Liver (tissue), 9 donors: ENCODE data around the gene CGNL1. TPM values are rescaled to one million over a fixed set of nuclear protein-coding genes. Genes with fewer than 3 reads are reported as not detected.

Source experiments
- DNase-seq: peaks from one replicate; pipeline ENCODE4 v3.0.0-alpha.2; 2017; ENCODE audit warnings: low spot score
- H3K27ac ChIP-seq, 2 donors: one replicate each; pipeline ENCODE4 v1.7.0; 2013; ENCODE audit warnings: inconsistent platforms in 2 of 2, low read length in 2 of 2, control low read depth in 1 of 2, low read depth in 1 of 2, mild to moderate bottlenecking in 1 of 2
- H3K27me3 ChIP-seq, 4 donors: one replicate each; pipeline versions ENCODE4 v1.6.1 to v1.7.0; 2013; ENCODE audit warnings: low read length in 3 of 4, inconsistent platforms in 1 of 4, mild to moderate bottlenecking in 1 of 4, moderate library complexity in 1 of 4; ENCODE audit not compliant: control insufficient read depth in 4 of 4, insufficient read depth in 4 of 4
- H3K36me3 ChIP-seq, 4 donors: one replicate each; pipeline versions ENCODE4 v1.6.1 to v1.7.0; 2013; ENCODE audit warnings: low read length in 3 of 4, mild to moderate bottlenecking in 3 of 4, low read depth in 1 of 4, moderate library complexity in 1 of 4; ENCODE audit not compliant: control insufficient read depth in 4 of 4, insufficient read depth in 3 of 4
- H3K4me1 ChIP-seq, 4 donors: one replicate each; pipeline versions ENCODE4 v1.6.1 to v1.7.0; 2013; ENCODE audit warnings: low read length in 3 of 4, mild to moderate bottlenecking in 3 of 4, moderate library complexity in 1 of 4; ENCODE audit not compliant: control insufficient read depth in 4 of 4, insufficient read depth in 4 of 4
- H3K4me3 ChIP-seq, 3 donors: one replicate each; pipeline versions ENCODE4 v1.6.1 to v1.7.0; 2013; ENCODE audit warnings: low read length in 3 of 3, control low read depth in 1 of 3, low read depth in 1 of 3, mild to moderate bottlenecking in 1 of 3
- H3K9ac ChIP-seq, 2 donors: one replicate each; pipeline ENCODE4 v1.7.0; 2013; ENCODE audit warnings: low read length in 2 of 2, mild to moderate bottlenecking in 2 of 2, moderate library complexity in 2 of 2, control low read depth in 1 of 2, low read depth in 1 of 2
- H3K9me3 ChIP-seq, 4 donors: one replicate each; pipeline versions ENCODE4 v1.6.1 to v1.7.0; 2013; ENCODE audit warnings: low read length in 3 of 4; ENCODE audit not compliant: control insufficient read depth in 4 of 4
- ATF3 ChIP-seq: IDR thresholded peaks from 2 replicates; pipeline ENCODE4 v1.6.1; 2016; ENCODE audit warnings: antibody characterized with exemption
- CTCF ChIP-seq: fragments of 150-350 bp; IDR thresholded peaks from 2 replicates; pipeline ENCODE4 v1.5.1; 2017; ENCODE audit warnings: improper control_type of control experiment, low read depth, low read length; ENCODE audit not compliant: missing input control
- EGR1 ChIP-seq, 2 donors: IDR thresholded peaks; 2 replicates each; pipeline ENCODE4 v1.6.1; 2016 to 2018; ENCODE audit warnings: antibody characterized with exemption in 2 of 2, low read depth in 2 of 2
- FOXA1 ChIP-seq: IDR thresholded peaks from 2 replicates; pipeline ENCODE4 v1.6.1; 2016; ENCODE audit warnings: antibody characterized with exemption
- FOXA2 ChIP-seq: IDR thresholded peaks from 2 replicates; pipeline ENCODE4 v1.6.1; 2016; ENCODE audit warnings: antibody characterized with exemption
- GABPA ChIP-seq, 2 donors: IDR thresholded peaks in 1 of 2; conservative IDR thresholded peaks in 1 of 2; 2 replicates each; pipeline ENCODE4 v1.6.1; 2016; ENCODE audit warnings: antibody characterized with exemption in 2 of 2, mild to moderate bottlenecking in 1 of 2, moderate library complexity in 1 of 2
- HNF4A ChIP-seq, 2 donors: conservative IDR thresholded peaks; 2 replicates each; pipeline ENCODE4 v1.6.1; 2016; ENCODE audit warnings: antibody characterized with exemption in 2 of 2, mild to moderate bottlenecking in 2 of 2
- HNF4G ChIP-seq: IDR thresholded peaks from 2 replicates; pipeline ENCODE4 v1.6.1; 2016; ENCODE audit warnings: antibody characterized with exemption
- JUND ChIP-seq, 2 donors: IDR thresholded peaks; 2 replicates each; pipeline ENCODE4 v1.6.1; 2016; ENCODE audit warnings: antibody characterized with exemption in 2 of 2
- MAX ChIP-seq: IDR thresholded peaks from 2 replicates; pipeline ENCODE4 v1.6.1; 2016; ENCODE audit warnings: antibody characterized with exemption
- NR2F2 ChIP-seq: IDR thresholded peaks from 2 replicates; pipeline ENCODE4 v1.6.1; 2016; ENCODE audit warnings: antibody characterized with exemption
- REST ChIP-seq: IDR thresholded peaks from 2 replicates; pipeline ENCODE4 v1.6.1; 2016; ENCODE audit warnings: antibody characterized with exemption, mild to moderate bottlenecking
- RXRA ChIP-seq, 2 donors: IDR thresholded peaks; 2 replicates each; pipeline ENCODE4 v1.6.1; 2017 to 2018; ENCODE audit warnings: antibody characterized with exemption in 2 of 2, mild to moderate bottlenecking in 1 of 2
- SP1 ChIP-seq: IDR thresholded peaks from 2 replicates; pipeline ENCODE4 v1.6.1; 2018; ENCODE audit warnings: antibody characterized with exemption, mild to moderate bottlenecking
- TAF1 ChIP-seq: conservative IDR thresholded peaks from 2 replicates; pipeline ENCODE4 v1.6.1; 2016; ENCODE audit warnings: antibody characterized with exemption, mild to moderate bottlenecking
- YY1 ChIP-seq: IDR thresholded peaks from 2 replicates; pipeline ENCODE4 v1.6.1; 2016; ENCODE audit warnings: antibody characterized with exemption, mild to moderate bottlenecking
- ZBTB33 ChIP-seq: IDR thresholded peaks from 2 replicates; pipeline ENCODE4 v1.6.1; 2016; ENCODE audit warnings: antibody characterized with exemption
- WGBS: extraction: QIAGEN DNeasy Blood & Tissue Kit; methylation state at CpG from one replicate; pipeline ENCODE4 v1.1.7; 2013; 5-methylcytosine and 5-hydroxymethylcytosine counted together
- polyA plus RNA-seq, 2 donors: library from polyadenylated mRNA; stranded (reverse) in 1 of 2; unstranded in 1 of 2; fragments of 200-250 nt in 1 of 2; fragments of >200 nt in 1 of 2; fragmentation: Nextera tagmentation in 1 of 2; extraction: Ambion mirVana in 1 of 2; gene quantifications; one replicate each; pipeline versions ENCODE4 v1.2.1 to v1.2.3, GENCODE V29; 2013 to 2015
- total RNA-seq, 2 donors: library from RNA; depleted of rRNA; stranded (reverse); fragments of >200 nt; gene quantifications; one replicate each; pipeline ENCODE4 v1.2.3, GENCODE V29; 2014
- donor health status: healthy.
- donor health status: healthy.
- donor health status: healthy.
- donor health status: healthy.
- donor health status: healthy.

CGNL1 gene
- total and polyA plus RNA-seq, 4 donors = 12.0 to 31.9 (median 16.1) TPM

GRCh38 chr15:57403566-57404325, 27.4 kb downstream of the CGNL1 start:
- TF ChIP-seq SP1 (no peak), JUND (IDR thresholded peaks at IDR 0.05) (no peak), ATF3 (no peak), GABPA (IDR thresholded peaks at IDR 0.05 in 1 of 2, conservative IDR thresholded peaks at IDR 0.05 in 1 of 2) (no peak), EGR1 (IDR thresholded peaks at IDR 0.05; ENCODE audit: low read depth in 2 of 2) (no peak), YY1 (no peak), TAF1 (no peak), FOXA1 (no peak), REST (no peak), HNF4G (no peak), CTCF (no peak), RXRA (IDR thresholded peaks at IDR 0.05) (no peak), FOXA2 (no peak), HNF4A (conservative IDR thresholded peaks at IDR 0.05) (no peak)
- H3K27me3 ChIP-seq = no peaks in the 10 kb centered on the region
- no peaks in the 10 kb centered on the region for H3K9me3 ChIP-seq
- H3K9ac ChIP-seq = no peak overlapping the region
- H3K27ac ChIP-seq = no peak overlapping the region
- H3K4me1 ChIP-seq = peaks cover 3 to 19% (median 12%) of the 10 kb centered on the region in 4 donors
- no peak overlapping the region for H3K4me3 ChIP-seq
- H3K36me3 ChIP-seq = peaks cover 0 to 5% (median under 1%) of the 10 kb centered on the region in 4 donors
- WGBS = 82% methylated on average over 5 of the region's 5 CpGs
- no peak for DNase-seq

- H3K4me3 ChIP-seq = no peak overlapping the region
- no peaks in the 10 kb centered on the region for H3K27me3 ChIP-seq
- H3K36me3 ChIP-seq = peaks cover 0 to 10% (median under 1%) of the 10 kb centered on the region in 4 donors
- H3K27ac ChIP-seq = no peak overlapping the region
- no peaks in the 10 kb centered on the region for H3K9me3 ChIP-seq
- H3K4me1 ChIP-seq = peaks cover 3 to 19% (median 12%) of the 10 kb centered on the region in 4 donors
- no peak overlapping the region for H3K9ac ChIP-seq
- no peak for DNase-seq
- WGBS = 75% methylated on average over 5 of the region's 5 CpGs
- no peak for TF ChIP-seq NR2F2
- TF ChIP-seq YY1 = no peak
- TF ChIP-seq GABPA (IDR thresholded peaks at IDR 0.05 in 1 of 2, conservative IDR thresholded peaks at IDR 0.05 in 1 of 2) = no peak
- TF ChIP-seq MAX = no peak
- no peak for TF ChIP-seq RXRA (IDR thresholded peaks at IDR 0.05)
- no peak for TF ChIP-seq JUND (IDR thresholded peaks at IDR 0.05)
- no peak for TF ChIP-seq SP1
- no peak for TF ChIP-seq CTCF
- TF ChIP-seq ATF3 = no peak
- no peak for TF ChIP-seq ZBTB33
Measured at GRCh38 chr15:57405133-57405532, 28.8 kb downstream of the CGNL1 start.
